GM10266 (cell line): ENCODE data around the gene ALK.

Experiments
- DNase-seq: peaks from one replicate; pipeline ENCODE4 v3.0.0; 2012; ENCODE audit errors: extremely low spot score
- TF ChIP-seq, protein P1 (sequence below): IDR thresholded peaks from 2 replicates; pipeline ENCODE4 v1.5.1; 2012; ENCODE audit warnings: mild to moderate bottlenecking, low read depth; ENCODE audit not compliant: control insufficient read depth, insufficient read depth; ENCODE audit errors: missing control alignments

ALK gene

GRCh38 chr2:29650631-29651097, 270.7 kb downstream of the ALK start:
- TF ChIP-seq, protein P1, sequence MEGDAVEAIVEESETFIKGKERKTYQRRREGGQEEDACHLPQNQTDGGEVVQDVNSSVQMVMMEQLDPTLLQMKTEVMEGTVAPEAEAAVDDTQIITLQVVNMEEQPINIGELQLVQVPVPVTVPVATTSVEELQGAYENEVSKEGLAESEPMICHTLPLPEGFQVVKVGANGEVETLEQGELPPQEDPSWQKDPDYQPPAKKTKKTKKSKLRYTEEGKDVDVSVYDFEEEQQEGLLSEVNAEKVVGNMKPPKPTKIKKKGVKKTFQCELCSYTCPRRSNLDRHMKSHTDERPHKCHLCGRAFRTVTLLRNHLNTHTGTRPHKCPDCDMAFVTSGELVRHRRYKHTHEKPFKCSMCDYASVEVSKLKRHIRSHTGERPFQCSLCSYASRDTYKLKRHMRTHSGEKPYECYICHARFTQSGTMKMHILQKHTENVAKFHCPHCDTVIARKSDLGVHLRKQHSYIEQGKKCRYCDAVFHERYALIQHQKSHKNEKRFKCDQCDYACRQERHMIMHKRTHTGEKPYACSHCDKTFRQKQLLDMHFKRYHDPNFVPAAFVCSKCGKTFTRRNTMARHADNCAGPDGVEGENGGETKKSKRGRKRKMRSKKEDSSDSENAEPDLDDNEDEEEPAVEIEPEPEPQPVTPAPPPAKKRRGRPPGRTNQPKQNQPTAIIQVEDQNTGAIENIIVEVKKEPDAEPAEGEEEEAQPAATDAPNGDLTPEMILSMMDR = no peak
- no peak for DNase-seq

GRCh38 chr2:29644949-29645348, 276.4 kb downstream of the ALK start:
- TF ChIP-seq, protein P1 = no peak

GRCh38 chr2:29643196-29643595, 278.2 kb downstream of the ALK start:
- no peak for DNase-seq
- TF ChIP-seq, protein P1 = no peak

More at GRCh38 chr2:29644949-29645348, 276.4 kb downstream of the ALK start:
- DNase-seq = no peak

GRCh38 chr2:29640360-29640759, 281.0 kb downstream of the ALK start:
- TF ChIP-seq, protein P1 = no peak
- DNase-seq = no peak

DNA sequence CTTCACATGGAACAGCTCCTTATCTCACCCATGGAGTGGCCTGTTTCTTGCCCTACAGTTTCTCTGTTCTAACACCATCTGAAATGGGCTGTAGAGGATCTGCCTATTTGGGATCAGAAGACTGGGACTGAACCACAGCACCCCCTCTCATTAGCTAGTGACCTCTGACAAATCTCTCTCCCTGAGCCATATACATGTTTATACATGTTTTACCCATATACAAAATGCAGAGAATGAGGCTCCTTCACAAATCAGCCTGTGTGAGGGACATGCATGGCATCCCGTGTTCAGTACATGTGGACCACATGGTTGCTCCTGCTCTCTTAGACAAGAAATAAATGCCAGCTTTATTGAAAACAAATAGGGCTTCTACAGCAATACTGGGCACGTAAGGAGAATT, 282.7 kb downstream of the ALK start:
- no peak for DNase-seq
- TF ChIP-seq, protein P1 = no peak

- TF ChIP-seq, protein P1 = no peak
- DNase-seq = no peak
Observed at GRCh38 chr2:29634916-29635315, 286.5 kb downstream of the ALK start.

- no peak for DNase-seq
- TF ChIP-seq, protein P1 = no peak
Observed at GRCh38 chr2:29632018-29632417, 289.4 kb downstream of the ALK start.
